Measurements from ENCODE around the gene SNRNP40.

DNA sequence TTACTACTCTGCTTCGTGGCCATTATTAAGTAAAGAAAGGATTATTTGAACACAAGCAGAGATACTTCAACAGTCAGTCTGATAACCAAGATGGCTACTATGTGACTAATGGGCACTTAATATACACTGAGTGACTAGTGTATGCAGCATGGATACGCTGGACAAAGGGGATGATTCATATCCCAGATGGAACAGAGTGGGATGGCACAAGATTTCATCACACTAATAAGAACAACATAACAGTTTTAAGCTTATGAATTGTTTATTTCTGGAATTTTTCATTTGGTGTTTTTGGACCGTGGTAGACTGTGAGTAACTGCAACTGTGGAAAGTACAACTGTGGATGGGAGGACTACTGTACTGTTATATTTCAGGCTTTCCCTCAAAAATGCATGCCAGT, 9.7 kb upstream of the SNRNP40 start:
- TF ChIP-seq CTCF (IDR thresholded peaks at IDR 0.05 in 2 of 3, conservative IDR thresholded peaks at IDR 0.05 in 1 of 3; ENCODE audit: control insufficient read depth in 2 of 3, extremely low read depth in 1 of 3, insufficient read depth in 1 of 3, low read depth in 3 of 3, low read length in 3 of 3) (no peak), BACH1 (IDR thresholded peaks at IDR 0.05; ENCODE audit: borderline replicate concordance) (no peak), ZBED1 (IDR thresholded peaks at IDR 0.05; ENCODE audit: borderline replicate concordance) (no peak), CHD1 (IDR thresholded peaks at IDR 0.05; ENCODE audit: low read depth, low read length) (no peak), RCOR1 (conservative IDR thresholded peaks at IDR 0.05; ENCODE audit: low read depth, low read length) (no peak), POLR2AphosphoS5 (IDR thresholded peaks at IDR 0.05; ENCODE audit: low read length) (no peak), CHD2 (IDR thresholded peaks at IDR 0.05; ENCODE audit: borderline replicate concordance, low read depth, low read length) (no peak), RAD21 (IDR thresholded peaks at IDR 0.05; ENCODE audit: insufficient read depth, low read depth, low read length) (no peak), ATF2 (IDR thresholded peaks at IDR 0.05; ENCODE audit: low read length) (no peak)
- TF ChIP-seq, protein P1, sequence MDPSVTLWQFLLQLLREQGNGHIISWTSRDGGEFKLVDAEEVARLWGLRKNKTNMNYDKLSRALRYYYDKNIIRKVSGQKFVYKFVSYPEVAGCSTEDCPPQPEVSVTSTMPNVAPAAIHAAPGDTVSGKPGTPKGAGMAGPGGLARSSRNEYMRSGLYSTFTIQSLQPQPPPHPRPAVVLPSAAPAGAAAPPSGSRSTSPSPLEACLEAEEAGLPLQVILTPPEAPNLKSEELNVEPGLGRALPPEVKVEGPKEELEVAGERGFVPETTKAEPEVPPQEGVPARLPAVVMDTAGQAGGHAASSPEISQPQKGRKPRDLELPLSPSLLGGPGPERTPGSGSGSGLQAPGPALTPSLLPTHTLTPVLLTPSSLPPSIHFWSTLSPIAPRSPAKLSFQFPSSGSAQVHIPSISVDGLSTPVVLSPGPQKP (IDR thresholded peaks at IDR 0.05; ENCODE audit: low read depth, low read length): no peak
- TF ChIP-seq, protein P2, sequence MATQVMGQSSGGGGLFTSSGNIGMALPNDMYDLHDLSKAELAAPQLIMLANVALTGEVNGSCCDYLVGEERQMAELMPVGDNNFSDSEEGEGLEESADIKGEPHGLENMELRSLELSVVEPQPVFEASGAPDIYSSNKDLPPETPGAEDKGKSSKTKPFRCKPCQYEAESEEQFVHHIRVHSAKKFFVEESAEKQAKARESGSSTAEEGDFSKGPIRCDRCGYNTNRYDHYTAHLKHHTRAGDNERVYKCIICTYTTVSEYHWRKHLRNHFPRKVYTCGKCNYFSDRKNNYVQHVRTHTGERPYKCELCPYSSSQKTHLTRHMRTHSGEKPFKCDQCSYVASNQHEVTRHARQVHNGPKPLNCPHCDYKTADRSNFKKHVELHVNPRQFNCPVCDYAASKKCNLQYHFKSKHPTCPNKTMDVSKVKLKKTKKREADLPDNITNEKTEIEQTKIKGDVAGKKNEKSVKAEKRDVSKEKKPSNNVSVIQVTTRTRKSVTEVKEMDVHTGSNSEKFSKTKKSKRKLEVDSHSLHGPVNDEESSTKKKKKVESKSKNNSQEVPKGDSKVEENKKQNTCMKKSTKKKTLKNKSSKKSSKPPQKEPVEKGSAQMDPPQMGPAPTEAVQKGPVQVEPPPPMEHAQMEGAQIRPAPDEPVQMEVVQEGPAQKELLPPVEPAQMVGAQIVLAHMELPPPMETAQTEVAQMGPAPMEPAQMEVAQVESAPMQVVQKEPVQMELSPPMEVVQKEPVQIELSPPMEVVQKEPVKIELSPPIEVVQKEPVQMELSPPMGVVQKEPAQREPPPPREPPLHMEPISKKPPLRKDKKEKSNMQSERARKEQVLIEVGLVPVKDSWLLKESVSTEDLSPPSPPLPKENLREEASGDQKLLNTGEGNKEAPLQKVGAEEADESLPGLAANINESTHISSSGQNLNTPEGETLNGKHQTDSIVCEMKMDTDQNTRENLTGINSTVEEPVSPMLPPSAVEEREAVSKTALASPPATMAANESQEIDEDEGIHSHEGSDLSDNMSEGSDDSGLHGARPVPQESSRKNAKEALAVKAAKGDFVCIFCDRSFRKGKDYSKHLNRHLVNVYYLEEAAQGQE (IDR thresholded peaks at IDR 0.05; ENCODE audit: low read depth, low read length): no peak
- TF ChIP-seq, protein P3, sequence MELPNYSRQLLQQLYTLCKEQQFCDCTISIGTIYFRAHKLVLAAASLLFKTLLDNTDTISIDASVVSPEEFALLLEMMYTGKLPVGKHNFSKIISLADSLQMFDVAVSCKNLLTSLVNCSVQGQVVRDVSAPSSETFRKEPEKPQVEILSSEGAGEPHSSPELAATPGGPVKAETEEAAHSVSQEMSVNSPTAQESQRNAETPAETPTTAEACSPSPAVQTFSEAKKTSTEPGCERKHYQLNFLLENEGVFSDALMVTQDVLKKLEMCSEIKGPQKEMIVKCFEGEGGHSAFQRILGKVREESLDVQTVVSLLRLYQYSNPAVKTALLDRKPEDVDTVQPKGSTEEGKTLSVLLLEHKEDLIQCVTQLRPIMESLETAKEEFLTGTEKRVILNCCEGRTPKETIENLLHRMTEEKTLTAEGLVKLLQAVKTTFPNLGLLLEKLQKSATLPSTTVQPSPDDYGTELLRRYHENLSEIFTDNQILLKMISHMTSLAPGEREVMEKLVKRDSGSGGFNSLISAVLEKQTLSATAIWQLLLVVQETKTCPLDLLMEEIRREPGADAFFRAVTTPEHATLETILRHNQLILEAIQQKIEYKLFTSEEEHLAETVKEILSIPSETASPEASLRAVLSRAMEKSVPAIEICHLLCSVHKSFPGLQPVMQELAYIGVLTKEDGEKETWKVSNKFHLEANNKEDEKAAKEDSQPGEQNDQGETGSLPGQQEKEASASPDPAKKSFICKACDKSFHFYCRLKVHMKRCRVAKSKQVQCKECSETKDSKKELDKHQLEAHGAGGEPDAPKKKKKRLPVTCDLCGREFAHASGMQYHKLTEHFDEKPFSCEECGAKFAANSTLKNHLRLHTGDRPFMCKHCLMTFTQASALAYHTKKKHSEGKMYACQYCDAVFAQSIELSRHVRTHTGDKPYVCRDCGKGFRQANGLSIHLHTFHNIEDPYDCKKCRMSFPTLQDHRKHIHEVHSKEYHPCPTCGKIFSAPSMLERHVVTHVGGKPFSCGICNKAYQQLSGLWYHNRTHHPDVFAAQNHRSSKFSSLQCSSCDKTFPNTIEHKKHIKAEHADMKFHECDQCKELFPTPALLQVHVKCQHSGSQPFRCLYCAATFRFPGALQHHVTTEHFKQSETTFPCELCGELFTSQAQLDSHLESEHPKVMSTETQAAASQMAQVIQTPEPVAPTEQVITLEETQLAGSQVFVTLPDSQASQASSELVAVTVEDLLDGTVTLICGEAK (IDR thresholded peaks at IDR 0.05; ENCODE audit: borderline replicate concordance): no peak

Data from GM12878 (cell line).